ENCODE measurements around the gene LRCH1. TPM values are rescaled to one million over a fixed set of nuclear protein-coding genes. Genes with fewer than 3 reads are reported as not detected.

The LRCH1 gene
- total and polyA plus RNA-seq, 4 donors: 2.6 to 6.6 (median 3.4) TPM

GRCh38 chr13:46582190-46582589, 29.2 kb downstream of the LRCH1 start:
- H3K36me3 ChIP-seq (ENCODE audit: control insufficient read depth in 4 of 4, insufficient read depth in 3 of 4, low read depth in 1 of 4, low read length in 3 of 4): no peaks in the 10 kb centered on the region
- H3K27me3 ChIP-seq (ENCODE audit: control insufficient read depth in 4 of 4, insufficient read depth in 4 of 4, low read length in 3 of 4): no peaks in the 10 kb centered on the region
- TF ChIP-seq YY1 (IDR thresholded peaks at IDR 0.05) (no peak), JUND (IDR thresholded peaks at IDR 0.05) (no peak), RXRA (IDR thresholded peaks at IDR 0.05) (no peak), MAX (IDR thresholded peaks at IDR 0.05) (no peak), REST (IDR thresholded peaks at IDR 0.05) (no peak), FOXA2 (IDR thresholded peaks at IDR 0.05) (no peak), CTCF (IDR thresholded peaks at IDR 0.05; ENCODE audit: low read depth, low read length, missing input control) (no peak), ZBTB33 (IDR thresholded peaks at IDR 0.05) (no peak), EGR1 (IDR thresholded peaks at IDR 0.05; ENCODE audit: low read depth in 2 of 2) (no peak), ATF3 (IDR thresholded peaks at IDR 0.05) (no peak), GABPA (IDR thresholded peaks at IDR 0.05 in 1 of 2, conservative IDR thresholded peaks at IDR 0.05 in 1 of 2) (no peak), FOXA1 (IDR thresholded peaks at IDR 0.05) (no peak)
- no peak overlapping the region for H3K9ac ChIP-seq (ENCODE audit: low read depth in 1 of 2, low read length in 2 of 2)
- 90% methylated on average over 2 of the region's 2 CpGs for WGBS
- DNase-seq (ENCODE audit: low spot score): no peak
- H3K4me3 ChIP-seq (ENCODE audit: low read depth in 1 of 3, low read length in 3 of 3): no peak overlapping the region
- no peak overlapping the region for H3K27ac ChIP-seq (ENCODE audit: low read depth in 1 of 2, low read length in 2 of 2)
- no peaks in the 10 kb centered on the region for H3K9me3 ChIP-seq (ENCODE audit: control insufficient read depth in 4 of 4, low read length in 3 of 4)
- peaks cover 0 to 19% (median 1%) of the 10 kb centered on the region in 4 donors for H3K4me1 ChIP-seq (ENCODE audit: control insufficient read depth in 4 of 4, insufficient read depth in 4 of 4, low read length in 3 of 4)

GRCh38 chr13:46586751-46587514, 34.0 kb downstream of the LRCH1 start:
- no peaks in the 10 kb centered on the region for H3K27me3 ChIP-seq (ENCODE audit: control insufficient read depth in 4 of 4, insufficient read depth in 4 of 4, low read length in 3 of 4)
- no peak overlapping the region for H3K9ac ChIP-seq (ENCODE audit: low read depth in 1 of 2, low read length in 2 of 2)

More at GRCh38 chr13:46586751-46587514, 34.0 kb downstream of the LRCH1 start:
- Histone ChIP-seq H3K4me1 (ENCODE audit: control insufficient read depth in 4 of 4, insufficient read depth in 4 of 4, low read length in 3 of 4) (peaks cover 0 to 14% (median 6%) of the 10 kb centered on the region in 4 donors), H3K9me3 (ENCODE audit: control insufficient read depth in 4 of 4, low read length in 3 of 4) (no peaks in the 10 kb centered on the region), H3K36me3 (ENCODE audit: control insufficient read depth in 4 of 4, insufficient read depth in 3 of 4, low read depth in 1 of 4, low read length in 3 of 4) (no peaks in the 10 kb centered on the region), H3K27ac (ENCODE audit: low read depth in 1 of 2, low read length in 2 of 2) (no peak overlapping the region), H3K4me3 (ENCODE audit: low read depth in 1 of 3, low read length in 3 of 3) (no peak overlapping the region)
- 66% methylated on average over 7 of the region's 7 CpGs for WGBS
- no peak for DNase-seq (ENCODE audit: low spot score)
- TF ChIP-seq FOXA1 (IDR thresholded peaks at IDR 0.05): no peak
